Activated naive CD8-positive, alpha-beta T cell (primary cell): Measurements from ENCODE around the gene ATP2A3.

Source experiments
- H3K27ac Mint-ChIP-seq: one replicate; pipeline ENCODE4 v1.8.0; 2021; ENCODE audit warnings: mixed read lengths
- H3K27me3 Mint-ChIP-seq: one replicate; pipeline ENCODE4 v1.8.0; 2021; ENCODE audit warnings: mixed read lengths
- H3K36me3 Mint-ChIP-seq: one replicate; pipeline ENCODE4 v1.8.0; 2021; ENCODE audit warnings: mixed read lengths
- H3K4me1 Mint-ChIP-seq: one replicate; pipeline ENCODE4 v1.8.0; 2021; ENCODE audit warnings: low read depth, mixed read lengths
- H3K4me3 Mint-ChIP-seq: one replicate; pipeline ENCODE4 v1.8.0; 2021; ENCODE audit warnings: mild to moderate bottlenecking, mixed read lengths
- H3K9me3 Mint-ChIP-seq: one replicate; pipeline ENCODE4 v1.8.0; 2021; ENCODE audit warnings: low read depth, mixed read lengths

Gene ATP2A3

DNA sequence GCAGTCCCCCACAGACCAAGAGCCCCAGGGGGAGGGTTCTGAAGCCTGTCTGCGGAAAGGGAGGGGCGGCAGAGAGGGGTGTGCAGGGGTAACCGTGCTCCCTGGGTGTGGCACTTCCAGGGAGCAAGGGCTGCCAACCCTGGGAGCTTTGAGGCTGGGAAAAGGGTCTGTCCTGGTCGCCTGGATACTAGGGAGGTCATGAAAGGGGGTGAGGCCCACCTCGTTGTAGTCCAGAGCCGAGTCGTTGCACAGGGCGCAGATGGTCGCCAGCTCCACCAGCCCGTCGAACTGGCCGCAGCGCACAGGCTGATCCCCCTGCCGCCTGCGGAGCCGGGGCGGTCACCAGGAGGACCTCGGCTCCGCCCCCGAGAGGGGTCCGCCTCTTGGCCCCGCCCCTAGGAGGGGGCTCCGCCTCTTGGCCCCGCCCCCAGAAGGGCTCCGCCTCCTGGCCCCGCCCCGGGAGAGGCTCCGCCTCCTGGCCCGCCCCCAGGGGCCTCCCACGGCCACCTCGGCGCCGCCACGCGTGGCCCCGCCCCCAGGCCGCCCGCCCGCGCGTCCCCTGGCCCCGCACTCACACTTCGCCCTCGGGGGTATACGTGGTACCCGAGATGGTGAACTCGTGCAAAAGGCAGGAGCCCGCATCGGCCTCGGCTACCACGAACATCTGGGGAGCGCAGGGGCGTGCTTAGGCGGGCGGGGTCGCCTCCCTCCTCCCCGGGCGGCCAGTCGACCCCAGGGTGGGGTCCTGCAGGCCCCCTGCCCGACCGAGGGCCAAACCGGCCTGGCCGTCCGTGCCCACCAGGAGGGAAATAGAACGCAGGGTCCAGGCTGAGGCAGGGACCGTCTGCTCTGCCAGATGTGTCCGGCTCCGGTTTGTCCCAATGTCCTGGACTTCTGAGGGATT is 19.5 kb downstream of the ATP2A3 start:
- H3K27me3 Mint-ChIP-seq = no peaks in the 10 kb centered on the region
- H3K9me3 Mint-ChIP-seq = no peaks in the 10 kb centered on the region
- H3K4me1 Mint-ChIP-seq = no peaks in the 10 kb centered on the region
- H3K36me3 Mint-ChIP-seq = peaks cover 5% of the 10 kb centered on the region
- H3K27ac Mint-ChIP-seq = no peak overlapping the region
- no peak overlapping the region for H3K4me3 Mint-ChIP-seq

- Mint-ChIP-seq H3K27ac (no peak overlapping the region), H3K27me3 (no peaks in the 10 kb centered on the region), H3K36me3 (peaks cover 5% of the 10 kb centered on the region), H3K4me1 (no peaks in the 10 kb centered on the region), H3K9me3 (no peaks in the 10 kb centered on the region), H3K4me3 (no peak overlapping the region)
These were observed 20.9 kb downstream of the ATP2A3 start for GRCh38 chr17:3943240-3943891.

GRCh38 chr17:3940965-3941698 is 23.1 kb downstream of the ATP2A3 start:
- Mint-ChIP-seq H3K4me1 (no peaks in the 10 kb centered on the region), H3K27me3 (no peaks in the 10 kb centered on the region), H3K9me3 (no peaks in the 10 kb centered on the region), H3K4me3 (no peak overlapping the region), H3K36me3 (peaks cover 8% of the 10 kb centered on the region), H3K27ac (no peak overlapping the region)

DNA sequence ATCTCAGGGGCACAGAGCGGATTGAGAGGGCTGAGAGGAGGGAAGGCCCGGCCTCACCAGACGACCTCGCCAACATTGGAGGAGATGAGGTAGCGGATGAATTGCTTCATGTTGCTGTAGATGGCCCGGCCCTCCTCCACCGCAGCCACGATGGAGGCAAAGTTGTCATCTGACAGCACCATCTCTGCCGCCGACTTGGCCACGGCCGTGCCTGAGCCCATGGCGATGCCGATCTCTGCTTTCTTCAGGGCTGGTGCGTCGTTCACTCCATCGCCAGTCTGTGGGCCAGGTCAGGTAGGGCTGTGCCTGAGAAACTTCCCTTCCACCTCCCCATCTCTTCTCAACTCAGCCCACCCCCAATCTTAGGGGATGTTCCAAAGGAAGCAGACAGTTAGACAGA is 26.9 kb downstream of the ATP2A3 start:
- no peak overlapping the region for H3K27ac Mint-ChIP-seq

GRCh38 chr17:3935825-3936355 is 28.3 kb downstream of the ATP2A3 start:
- Mint-ChIP-seq H3K4me1 (no peaks in the 10 kb centered on the region), H3K27ac (no peak overlapping the region), H3K9me3 (no peaks in the 10 kb centered on the region), H3K36me3 (peaks cover 7% of the 10 kb centered on the region), H3K27me3 (no peaks in the 10 kb centered on the region), H3K4me3 (no peak overlapping the region)

More for the DNA sequence above, 26.9 kb downstream of the ATP2A3 start:
- no peaks in the 10 kb centered on the region for H3K9me3 Mint-ChIP-seq
- H3K27me3 Mint-ChIP-seq = no peaks in the 10 kb centered on the region
- H3K4me3 Mint-ChIP-seq = no peak overlapping the region
- H3K4me1 Mint-ChIP-seq = no peaks in the 10 kb centered on the region
- peaks cover 7% of the 10 kb centered on the region for H3K36me3 Mint-ChIP-seq

GRCh38 chr17:3935140-3935542 is 29.1 kb downstream of the ATP2A3 start:
- H3K4me1 Mint-ChIP-seq = no peaks in the 10 kb centered on the region
- peaks cover 6% of the 10 kb centered on the region for H3K36me3 Mint-ChIP-seq
- H3K9me3 Mint-ChIP-seq = no peaks in the 10 kb centered on the region
- no peaks in the 10 kb centered on the region for H3K27me3 Mint-ChIP-seq
- H3K27ac Mint-ChIP-seq = no peak overlapping the region
- H3K4me3 Mint-ChIP-seq = no peak overlapping the region

DNA sequence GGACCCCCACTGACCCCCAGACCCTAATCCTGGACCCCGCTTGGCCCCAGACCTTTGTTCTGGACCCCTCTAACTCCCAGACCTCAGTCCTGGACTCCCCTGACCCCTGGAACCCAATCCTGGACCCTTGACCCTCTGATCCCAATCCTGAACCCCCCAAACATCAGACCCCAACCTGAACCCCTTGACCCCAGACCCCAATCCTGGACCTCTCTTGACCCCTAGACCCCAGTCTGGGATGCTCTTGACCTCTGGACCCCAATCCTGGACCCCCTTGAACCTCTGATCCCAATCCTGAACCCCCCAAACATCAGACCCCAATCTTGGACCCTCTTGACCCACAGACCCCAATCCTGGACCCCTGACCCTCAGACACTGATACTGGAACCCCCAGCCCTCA is 34.5 kb downstream of the ATP2A3 start:
- H3K27ac Mint-ChIP-seq = no peak overlapping the region

DNA sequence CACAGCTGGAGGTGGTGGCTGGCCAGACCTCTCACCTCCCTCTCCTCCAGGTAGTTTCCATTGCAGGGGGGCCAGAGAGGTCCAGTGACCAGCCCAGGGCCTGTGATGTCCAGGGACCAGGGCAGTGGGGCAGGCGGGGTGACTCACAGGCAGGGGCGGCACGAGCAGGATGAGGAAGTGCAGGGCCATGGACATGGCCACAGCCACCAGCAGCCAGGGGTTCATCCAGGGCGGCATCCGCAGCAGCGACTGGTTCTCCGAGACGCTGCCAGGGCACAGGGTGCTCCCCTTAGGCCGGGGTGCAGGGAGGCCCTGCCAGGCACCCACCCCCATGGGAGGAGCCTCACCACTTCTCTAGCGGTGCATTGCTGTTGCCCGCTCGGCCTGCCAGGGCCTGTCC is 35.1 kb downstream of the ATP2A3 start:
- Mint-ChIP-seq H3K9me3 (no peaks in the 10 kb centered on the region), H3K27me3 (no peaks in the 10 kb centered on the region), H3K27ac (no peak overlapping the region), H3K36me3 (no peaks in the 10 kb centered on the region), H3K4me3 (no peak overlapping the region), H3K4me1 (no peaks in the 10 kb centered on the region)

More for the DNA sequence above, 34.5 kb downstream of the ATP2A3 start:
- H3K4me3 Mint-ChIP-seq = no peak overlapping the region
- H3K36me3 Mint-ChIP-seq = no peaks in the 10 kb centered on the region
- no peaks in the 10 kb centered on the region for H3K27me3 Mint-ChIP-seq
- no peaks in the 10 kb centered on the region for H3K4me1 Mint-ChIP-seq
- no peaks in the 10 kb centered on the region for H3K9me3 Mint-ChIP-seq

GRCh38 chr17:3928406-3928805 is 35.8 kb downstream of the ATP2A3 start:
- Mint-ChIP-seq H3K27ac (no peak overlapping the region), H3K4me1 (no peaks in the 10 kb centered on the region), H3K4me3 (no peak overlapping the region), H3K9me3 (no peaks in the 10 kb centered on the region), H3K36me3 (no peaks in the 10 kb centered on the region), H3K27me3 (no peaks in the 10 kb centered on the region)

- H3K9me3 Mint-ChIP-seq = no peaks in the 10 kb centered on the region
- H3K4me3 Mint-ChIP-seq = no peak overlapping the region
- no peak overlapping the region for H3K27ac Mint-ChIP-seq
- H3K4me1 Mint-ChIP-seq = peaks cover under 1% of the 10 kb centered on the region
- H3K27me3 Mint-ChIP-seq = no peaks in the 10 kb centered on the region
- H3K36me3 Mint-ChIP-seq = no peaks in the 10 kb centered on the region
These were observed 36.5 kb downstream of the ATP2A3 start for GRCh38 chr17:3927628-3928340.

GRCh38 chr17:3926860-3927627 is 37.2 kb downstream of the ATP2A3 start:
- Mint-ChIP-seq H3K4me1 (peaks cover 2% of the 10 kb centered on the region), H3K27ac (no peak overlapping the region), H3K27me3 (no peaks in the 10 kb centered on the region), H3K9me3 (no peaks in the 10 kb centered on the region), H3K4me3 (no peak overlapping the region), H3K36me3 (no peaks in the 10 kb centered on the region)

- H3K4me1 Mint-ChIP-seq = peaks cover 2% of the 10 kb centered on the region
- no peaks in the 10 kb centered on the region for H3K27me3 Mint-ChIP-seq
- H3K9me3 Mint-ChIP-seq = no peaks in the 10 kb centered on the region
- H3K36me3 Mint-ChIP-seq = no peaks in the 10 kb centered on the region
- peak overlapping the region; percentile 50 for H3K27ac Mint-ChIP-seq
- H3K4me3 Mint-ChIP-seq = no peak overlapping the region
These were observed 38.4 kb downstream of the ATP2A3 start for GRCh38 chr17:3925684-3926485.
